Caco-2 (cell line): ENCODE measurements around the gene MIEF2. TPM values are rescaled to one million over a fixed set of nuclear protein-coding genes. Genes with fewer than 3 reads are reported as not detected.

ENCODE experiments used
- BruUV-seq: library from RNA; stranded (reverse); fragments of 400-500 nt; replicated peaks from 2 replicates; lab custom pipeline; 2021; lab: Mats Ljungman, UMichigan
- CTCF ChIA-PET: fragments of 300-600 bp; sonication (Branson Sonifier 250); formaldehyde crosslinking; loops from one replicate; lab custom pipeline; 2022; ENCODE audit warnings: antibody characterized with exemption; lab: Charles Lee
- POLR2A ChIA-PET: fragments of 300-600 bp; sonication (Branson Sonifier 250); formaldehyde crosslinking; loops from one replicate; lab custom pipeline; 2022; ENCODE audit warnings: antibody characterized with exemption; lab: Charles Lee
- DNase-seq, 2 experiments: peaks; one replicate each; pipeline versions ENCODE4 v3.0.0 to v3.0.0-alpha.2; 2020 to 2022
- H3K27me3 ChIP-seq: replicated peaks from 2 replicates; pipeline ENCODE4 v1.6.0; 2011; ENCODE audit warnings: low read length; ENCODE audit not compliant: control insufficient read depth, insufficient read depth
- H3K36me3 ChIP-seq: 2 replicates; pipeline ENCODE4 v1.5.1; 2011; ENCODE audit warnings: low read length; ENCODE audit not compliant: control insufficient read depth, insufficient read depth
- H3K4me1 ChIP-seq: fragments of 250-450 bp; sonication (Bioruptor Pico); 2 replicates; pipeline ENCODE4 v1.5.1; 2020; ENCODE audit warnings: mild to moderate bottlenecking
- H3K4me3 ChIP-seq: 2 replicates; pipeline ENCODE4 v1.5.1; 2011; ENCODE audit warnings: low read depth, mild to moderate bottlenecking, control low read depth, low read length
- H3K9me3 ChIP-seq: fragments of 250-450 bp; sonication (Bioruptor Pico); 2 replicates; pipeline ENCODE4 v1.5.1; 2020; ENCODE audit warnings: mild to moderate bottlenecking, moderate library complexity
- H3K27ac Mint-ChIP-seq: one replicate; pipeline ENCODE4 v1.8.0; 2022; ENCODE audit warnings: mixed read lengths; ENCODE audit not compliant: unreplicated experiment
- H3K27me3 Mint-ChIP-seq: one replicate; pipeline ENCODE4 v1.8.0; 2022; ENCODE audit warnings: mixed read lengths; ENCODE audit not compliant: insufficient read depth, unreplicated experiment
- H3K36me3 Mint-ChIP-seq: one replicate; pipeline ENCODE4 v1.8.0; 2022; ENCODE audit warnings: mild to moderate bottlenecking, mixed read lengths; ENCODE audit not compliant: insufficient read depth, unreplicated experiment
- H3K4me1 Mint-ChIP-seq: one replicate; pipeline ENCODE4 v1.8.0; 2022; ENCODE audit warnings: low read depth, mixed read lengths; ENCODE audit not compliant: unreplicated experiment
- H3K4me3 Mint-ChIP-seq: one replicate; pipeline ENCODE4 v1.8.0; 2022; ENCODE audit warnings: mild to moderate bottlenecking, moderate library complexity, mixed read lengths; ENCODE audit not compliant: unreplicated experiment
- H3K9me3 Mint-ChIP-seq: one replicate; pipeline ENCODE4 v1.8.0; 2022; ENCODE audit warnings: mixed read lengths; ENCODE audit not compliant: unreplicated experiment
- CTCF ChIP-seq, 2 experiments: fragments of 200-600 bp in 1 of 2; IDR thresholded peaks; 1 replicate in 1 of 2; 2 replicates in 1 of 2; pipeline versions ENCODE4 v1.5.1 to v1.8.0; 2011 to 2022; ENCODE audit warnings: antibody characterized with exemption in 1 of 2, control low read depth in 1 of 2, inconsistent platforms in 1 of 2, low read depth in 1 of 2, low read length in 1 of 2, mild to moderate bottlenecking in 1 of 2, moderate library complexity in 1 of 2; ENCODE audit not compliant: insufficient read depth in 1 of 2, severe bottlenecking in 1 of 2, unreplicated experiment in 1 of 2
- intact Hi-C: fragments of 100-400 bp; cut with micrococcal nuclease; formaldehyde crosslinking; loops from one replicate; pipeline ENCODE4 v1.10.0; 2022; ENCODE audit not compliant: unreplicated experiment
- total RNA-seq: library from RNA; stranded (reverse); gene quantifications from 2 replicates; pipeline ENCODE4 v1.2.3, GENCODE V29; 2022

The MIEF2 gene
- total RNA-seq, 1 experiment from 2014 or later: 22.3 TPM

DNA sequence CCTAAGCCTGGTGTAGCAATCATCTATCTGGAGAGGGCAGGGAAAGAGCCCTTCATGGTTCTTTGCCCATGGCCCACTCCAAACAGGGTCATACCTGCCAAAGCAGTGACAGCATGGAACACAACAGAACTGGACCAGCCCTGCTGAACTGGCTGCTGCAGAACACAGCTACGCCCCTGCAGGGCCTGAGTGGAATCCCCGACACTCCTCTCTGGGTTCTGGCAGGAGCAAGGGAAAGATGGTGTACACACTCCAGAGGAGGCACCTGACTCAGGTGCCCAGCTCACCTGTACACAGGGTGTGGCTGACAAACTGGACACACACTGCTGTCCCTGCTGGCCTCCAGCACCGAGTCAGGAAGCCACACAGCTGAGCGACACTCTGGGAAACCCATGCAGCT, 19.8 kb downstream of the MIEF2 start:
- ChIA-PET POLR2A (no interaction called here), CTCF (no interaction called here)
- Mint-ChIP-seq H3K36me3 (peaks cover 77% of the 10 kb centered on the region), H3K27ac (no peak overlapping the region), H3K27me3 (no peaks in the 10 kb centered on the region), H3K9me3 (no peaks in the 10 kb centered on the region), H3K4me3 (no peak overlapping the region), H3K4me1 (no peaks in the 10 kb centered on the region)
- intact Hi-C loops: no loop called here
- TF ChIP-seq CTCF (IDR thresholded peaks at IDR 0.05; ENCODE audit: insufficient read depth in 1 of 2, low read depth in 1 of 2, low read length in 1 of 2, severe bottlenecking in 1 of 2, unreplicated experiment in 1 of 2): no peak
- BruUV-seq: no TSS peak
- DNase-seq: no peak
- no peak overlapping the region for H3K4me3 ChIP-seq
- no peaks in the 10 kb centered on the region for H3K9me3 ChIP-seq
- H3K36me3 ChIP-seq: peaks cover 9% of the 10 kb centered on the region
- H3K27me3 ChIP-seq: no peaks in the 10 kb centered on the region
- H3K4me1 ChIP-seq: no peaks in the 10 kb centered on the region

DNA sequence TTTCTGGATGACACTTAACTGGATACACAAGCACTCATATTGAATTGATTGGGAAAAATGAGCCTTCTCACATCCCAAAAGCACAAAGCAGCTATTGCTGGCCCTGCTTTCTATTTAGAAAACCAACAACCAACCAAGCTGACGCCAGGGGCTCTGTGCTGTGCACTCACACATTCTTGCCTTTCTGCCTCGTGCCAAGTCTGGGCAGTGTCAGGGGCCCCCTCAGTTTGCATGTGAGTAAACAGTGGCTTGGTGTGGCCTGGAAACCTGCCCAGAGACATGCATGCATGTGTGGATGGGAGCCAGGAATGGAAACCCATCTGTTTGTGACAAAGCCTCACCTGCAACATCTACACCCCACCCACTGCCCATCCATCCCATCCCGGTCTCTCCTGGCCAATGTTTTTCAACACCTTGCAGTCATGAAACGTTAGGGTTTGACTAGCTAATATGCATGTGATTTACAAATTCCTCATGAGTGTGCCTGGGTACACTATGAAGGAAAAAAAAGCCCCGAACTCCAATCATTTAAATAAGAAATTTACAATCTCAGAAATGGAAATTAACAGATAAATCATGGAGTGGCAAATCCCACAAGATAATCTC, 20.4 kb downstream of the MIEF2 start:
- CTCF ChIA-PET: no interaction called here
- Histone ChIP-seq H3K27me3 (no peaks in the 10 kb centered on the region), H3K4me3 (no peak overlapping the region), H3K4me1 (no peaks in the 10 kb centered on the region), H3K9me3 (no peaks in the 10 kb centered on the region), H3K36me3 (peaks cover 10% of the 10 kb centered on the region)
- no peak overlapping the region for H3K27ac Mint-ChIP-seq
- BruUV-seq: no TSS peak
- H3K9me3 Mint-ChIP-seq: no peaks in the 10 kb centered on the region
- intact Hi-C loops: no loop called here
- H3K36me3 Mint-ChIP-seq: peaks cover 77% of the 10 kb centered on the region
- H3K4me3 Mint-ChIP-seq: no peak overlapping the region
- no peaks in the 10 kb centered on the region for H3K27me3 Mint-ChIP-seq
- H3K4me1 Mint-ChIP-seq: no peaks in the 10 kb centered on the region
- no peak for DNase-seq
- POLR2A ChIA-PET: no interaction called here
- no peak for TF ChIP-seq CTCF (IDR thresholded peaks at IDR 0.05; ENCODE audit: insufficient read depth in 1 of 2, low read depth in 1 of 2, low read length in 1 of 2, severe bottlenecking in 1 of 2, unreplicated experiment in 1 of 2)

GRCh38 chr17:18281788-18282187, 21.3 kb downstream of the MIEF2 start:
- H3K4me1 Mint-ChIP-seq: no peaks in the 10 kb centered on the region
- intact Hi-C loops: no loop called here
- H3K4me3 ChIP-seq: no peak overlapping the region
- ChIA-PET POLR2A (no interaction called here), CTCF (no interaction called here)
- H3K27ac Mint-ChIP-seq: no peak overlapping the region
- H3K27me3 ChIP-seq: no peaks in the 10 kb centered on the region
- no peaks in the 10 kb centered on the region for H3K9me3 Mint-ChIP-seq
- no peaks in the 10 kb centered on the region for H3K4me1 ChIP-seq
- no peak for TF ChIP-seq CTCF (IDR thresholded peaks at IDR 0.05; ENCODE audit: insufficient read depth in 1 of 2, low read depth in 1 of 2, low read length in 1 of 2, severe bottlenecking in 1 of 2, unreplicated experiment in 1 of 2)
- H3K36me3 Mint-ChIP-seq: peaks cover 77% of the 10 kb centered on the region
- no peaks in the 10 kb centered on the region for H3K9me3 ChIP-seq
- H3K36me3 ChIP-seq: peaks cover 10% of the 10 kb centered on the region
- DNase-seq: no peak
- no peaks in the 10 kb centered on the region for H3K27me3 Mint-ChIP-seq
- H3K4me3 Mint-ChIP-seq: no peak overlapping the region
- BruUV-seq: no TSS peak
